ENCODE measurements around the gene AIPL1.

AIPL1 gene

GRCh38 chr17:6457688-6458459 is 23.0 kb upstream of the AIPL1 start:
- Histone ChIP-seq H3K27me3 (ENCODE audit: control insufficient read depth, insufficient read depth, low read length, poor library complexity, severe bottlenecking) (no peaks in the 10 kb centered on the region), H3K4me1 (ENCODE audit: control insufficient read depth, insufficient read depth, low read length) (peaks cover 49% of the 10 kb centered on the region), H3K4me3 (ENCODE audit: insufficient read depth, low read depth, low read length) (no peak overlapping the region), H3K27ac (ENCODE audit: insufficient read depth, low read depth, low read length, poor library complexity, severe bottlenecking) (no peak overlapping the region), H3K9me3 (ENCODE audit: control insufficient read depth, low read length) (no peaks in the 10 kb centered on the region), H3K36me3 (ENCODE audit: control insufficient read depth, insufficient read depth, low read length) (no peaks in the 10 kb centered on the region)
- 73 to 80% methylated on average over 10 of the region's 10 CpGs for WGBS, 2 experiments

- no peaks in the 10 kb centered on the region for H3K36me3 ChIP-seq (ENCODE audit: control insufficient read depth, insufficient read depth, low read length)
- peaks cover 49% of the 10 kb centered on the region for H3K4me1 ChIP-seq (ENCODE audit: control insufficient read depth, insufficient read depth, low read length)
Observed at GRCh38 chr17:6456914-6457687, 22.2 kb upstream of the AIPL1 start.

GRCh38 chr17:6456321-6456720 is 21.4 kb upstream of the AIPL1 start:
- Histone ChIP-seq H3K9me3 (ENCODE audit: control insufficient read depth, low read length) (no peaks in the 10 kb centered on the region), H3K27ac (ENCODE audit: insufficient read depth, low read depth, low read length, poor library complexity, severe bottlenecking) (no peak overlapping the region), H3K4me3 (ENCODE audit: insufficient read depth, low read depth, low read length) (no peak overlapping the region), H3K4me1 (ENCODE audit: control insufficient read depth, insufficient read depth, low read length) (peaks cover 44% of the 10 kb centered on the region), H3K27me3 (ENCODE audit: control insufficient read depth, insufficient read depth, low read length, poor library complexity, severe bottlenecking) (no peaks in the 10 kb centered on the region), H3K36me3 (ENCODE audit: control insufficient read depth, insufficient read depth, low read length) (no peaks in the 10 kb centered on the region)
- 87 to 90% methylated on average over 9 of the region's 9 CpGs for WGBS, 2 experiments

More at GRCh38 chr17:6456914-6457687, 22.2 kb upstream of the AIPL1 start:
- WGBS, 2 experiments = 79 to 84% methylated on average over 14 of the region's 14 CpGs
- no peak overlapping the region for H3K27ac ChIP-seq (ENCODE audit: insufficient read depth, low read depth, low read length, poor library complexity, severe bottlenecking)
- no peak overlapping the region for H3K4me3 ChIP-seq (ENCODE audit: insufficient read depth, low read depth, low read length)
- no peaks in the 10 kb centered on the region for H3K27me3 ChIP-seq (ENCODE audit: control insufficient read depth, insufficient read depth, low read length, poor library complexity, severe bottlenecking)
- no peaks in the 10 kb centered on the region for H3K9me3 ChIP-seq (ENCODE audit: control insufficient read depth, low read length)

- 2% methylated on average over 34 of the region's 35 CpGs for WGBS, 2 experiments
- peaks cover 44% of the 10 kb centered on the region for H3K4me1 ChIP-seq (ENCODE audit: control insufficient read depth, insufficient read depth, low read length)
- H3K36me3 ChIP-seq (ENCODE audit: control insufficient read depth, insufficient read depth, low read length) = no peaks in the 10 kb centered on the region
- H3K27ac ChIP-seq (ENCODE audit: insufficient read depth, low read depth, low read length, poor library complexity, severe bottlenecking) = no peak overlapping the region
- H3K27me3 ChIP-seq (ENCODE audit: control insufficient read depth, insufficient read depth, low read length, poor library complexity, severe bottlenecking) = no peaks in the 10 kb centered on the region
- no peaks in the 10 kb centered on the region for H3K9me3 ChIP-seq (ENCODE audit: control insufficient read depth, low read length)
- H3K4me3 ChIP-seq (ENCODE audit: insufficient read depth, low read depth, low read length) = peak overlapping the region; percentile 45
Observed at GRCh38 chr17:6455321-6455705, 20.4 kb upstream of the AIPL1 start.

- 9 to 10% methylated on average over 35 of the region's 35 CpGs for WGBS, 2 experiments
- H3K36me3 ChIP-seq (ENCODE audit: control insufficient read depth, insufficient read depth, low read length) = peaks cover 4% of the 10 kb centered on the region
- H3K9me3 ChIP-seq (ENCODE audit: control insufficient read depth, low read length) = no peaks in the 10 kb centered on the region
- H3K27me3 ChIP-seq (ENCODE audit: control insufficient read depth, insufficient read depth, low read length, poor library complexity, severe bottlenecking) = no peaks in the 10 kb centered on the region
- peaks cover 44% of the 10 kb centered on the region for H3K4me1 ChIP-seq (ENCODE audit: control insufficient read depth, insufficient read depth, low read length)
- no peak overlapping the region for H3K27ac ChIP-seq (ENCODE audit: insufficient read depth, low read depth, low read length, poor library complexity, severe bottlenecking)
- H3K4me3 ChIP-seq (ENCODE audit: insufficient read depth, low read depth, low read length) = peak overlapping the region; percentile 45
Observed at GRCh38 chr17:6454495-6455320, 19.8 kb upstream of the AIPL1 start.

- H3K27ac ChIP-seq (ENCODE audit: insufficient read depth, low read depth, low read length, poor library complexity, severe bottlenecking) = peak overlapping the region; percentile 23
- no peaks in the 10 kb centered on the region for H3K9me3 ChIP-seq (ENCODE audit: control insufficient read depth, low read length)
- peaks cover 15% of the 10 kb centered on the region for H3K36me3 ChIP-seq (ENCODE audit: control insufficient read depth, insufficient read depth, low read length)
- peaks cover 42% of the 10 kb centered on the region for H3K4me1 ChIP-seq (ENCODE audit: control insufficient read depth, insufficient read depth, low read length)
- H3K4me3 ChIP-seq (ENCODE audit: insufficient read depth, low read depth, low read length) = no peak overlapping the region
- no peaks in the 10 kb centered on the region for H3K27me3 ChIP-seq (ENCODE audit: control insufficient read depth, insufficient read depth, low read length, poor library complexity, severe bottlenecking)
- WGBS, 2 experiments = 81 to 82% methylated on average over 14 of the region's 14 CpGs
Observed at GRCh38 chr17:6453279-6454024, 18.5 kb upstream of the AIPL1 start.

GRCh38 chr17:6452471-6453266 is 17.7 kb upstream of the AIPL1 start:
- H3K4me1 ChIP-seq (ENCODE audit: control insufficient read depth, insufficient read depth, low read length) = peaks cover 34% of the 10 kb centered on the region
- H3K4me3 ChIP-seq (ENCODE audit: insufficient read depth, low read depth, low read length) = no peak overlapping the region
- WGBS, 2 experiments = 89 to 94% methylated on average over 9 of the region's 10 CpGs
- no peaks in the 10 kb centered on the region for H3K9me3 ChIP-seq (ENCODE audit: control insufficient read depth, low read length)
- no peaks in the 10 kb centered on the region for H3K27me3 ChIP-seq (ENCODE audit: control insufficient read depth, insufficient read depth, low read length, poor library complexity, severe bottlenecking)
- peaks cover 18% of the 10 kb centered on the region for H3K36me3 ChIP-seq (ENCODE audit: control insufficient read depth, insufficient read depth, low read length)
- no peak overlapping the region for H3K27ac ChIP-seq (ENCODE audit: insufficient read depth, low read depth, low read length, poor library complexity, severe bottlenecking)

- WGBS, 2 experiments = 55 to 60% methylated on average over 10 to 12 of the region's 12 CpGs
- Histone ChIP-seq H3K4me1 (ENCODE audit: control insufficient read depth, insufficient read depth, low read length) (peaks cover 32% of the 10 kb centered on the region), H3K9me3 (ENCODE audit: control insufficient read depth, low read length) (no peaks in the 10 kb centered on the region), H3K4me3 (ENCODE audit: insufficient read depth, low read depth, low read length) (no peak overlapping the region), H3K27me3 (ENCODE audit: control insufficient read depth, insufficient read depth, low read length, poor library complexity, severe bottlenecking) (no peaks in the 10 kb centered on the region), H3K27ac (ENCODE audit: insufficient read depth, low read depth, low read length, poor library complexity, severe bottlenecking) (no peak overlapping the region), H3K36me3 (ENCODE audit: control insufficient read depth, insufficient read depth, low read length) (peaks cover 26% of the 10 kb centered on the region)
Observed at GRCh38 chr17:6450926-6451832, 16.3 kb upstream of the AIPL1 start.

Data from ectodermal cell (in vitro differentiated cells).